PC-3 (cell line): ENCODE measurements around the gene TRIM47. TPM values are rescaled to one million over a fixed set of nuclear protein-coding genes. Genes with fewer than 3 reads are reported as not detected.
"Not testable (repeated sequence)": the region's sequence is repeated elsewhere in the genome, so short reads cannot be mapped to it uniquely, and the experiment has no call there.

Source experiments
- ATAC-seq: fragments of 200-7000 bp; cut with Tn5 transposase; 2 replicates; pipeline ENCODE4 v1.9.1; 2020; ENCODE audit warnings: mild to moderate bottlenecking, moderate library complexity
- BruUV-seq: library from RNA; stranded (reverse); fragments of 400-500 nt; replicated peaks from 2 replicates; lab custom pipeline; 2021; lab: Mats Ljungman, UMichigan
- CTCF ChIA-PET: fragments of 300-600 bp; sonication (Branson Sonifier 250); formaldehyde crosslinking; loops from one replicate; lab custom pipeline; 2022; ENCODE audit warnings: antibody characterized with exemption; lab: Charles Lee
- POLR2A ChIA-PET: fragments of 300-600 bp; sonication (Branson Sonifier 250); formaldehyde crosslinking; loops from one replicate; lab custom pipeline; 2022; ENCODE audit warnings: antibody characterized with exemption; ENCODE audit not compliant: unreplicated experiment; lab: Charles Lee
- DNase-seq: peaks from one replicate; pipeline ENCODE4 v3.0.0-alpha.2; 2015
- H2AFZ ChIP-seq: fragments of 300-600 bp; sonication (generic); 2 replicates; pipeline ENCODE4 v1.6.0; 2016; ENCODE audit warnings: antibody characterized with exemption, low read length
- H3F3A ChIP-seq: fragments of 300-600 bp; sonication (generic); one replicate; pipeline ENCODE4 v1.6.0; 2017; ENCODE audit warnings: antibody characterized with exemption, low read length, control low read depth, mild to moderate bottlenecking; ENCODE audit not compliant: unreplicated experiment
- H3K27ac ChIP-seq: fragments of 300-600 bp; sonication (generic); 2 replicates; pipeline ENCODE4 v1.5.1; 2016; ENCODE audit warnings: mild to moderate bottlenecking, low read length
- H3K27me3 ChIP-seq: fragments of 300-600 bp; sonication (generic); 2 replicates; pipeline ENCODE4 v1.6.1; 2016; ENCODE audit warnings: low read length, mixed read lengths
- H3K36me3 ChIP-seq: fragments of 300-600 bp; sonication (generic); 2 replicates; pipeline ENCODE4 v1.6.1; 2016; ENCODE audit warnings: low read depth, mixed run types, low read length, mixed read lengths
- H3K4me1 ChIP-seq: fragments of 300-600 bp; sonication (generic); 2 replicates; pipeline ENCODE4 v1.5.1; 2016; ENCODE audit warnings: low read length; ENCODE audit not compliant: insufficient read depth
- H3K4me2 ChIP-seq: fragments of 300-600 bp; sonication (generic); 2 replicates; pipeline ENCODE4 v1.6.0; 2016; ENCODE audit warnings: low read length
- H3K4me3 ChIP-seq: fragments of 300-600 bp; sonication (generic); 2 replicates; pipeline ENCODE4 v1.5.1; 2016; ENCODE audit warnings: mild to moderate bottlenecking, low read length, mixed read lengths
- H3K79me2 ChIP-seq: fragments of 300-600 bp; sonication (generic); 2 replicates; pipeline ENCODE4 v1.6.1; 2017; ENCODE audit warnings: low read length, mixed read lengths
- H3K9ac ChIP-seq: fragments of 300-600 bp; sonication (generic); 2 replicates; pipeline ENCODE4 v1.6.0; 2016; ENCODE audit warnings: mild to moderate bottlenecking, low read length
- H3K9me2 ChIP-seq: fragments of 300-600 bp; sonication (generic); replicated peaks from 2 replicates; pipeline ENCODE4 v1.6.1; 2016; ENCODE audit warnings: mixed run types, low read length, mixed read lengths
- H3K9me3 ChIP-seq: fragments of 300-600 bp; sonication (generic); 2 replicates; pipeline ENCODE4 v1.6.1; 2016; ENCODE audit warnings: low read length, mixed read lengths
- H4K20me1 ChIP-seq: fragments of 300-600 bp; sonication (generic); 2 replicates; pipeline ENCODE4 v1.6.1; 2016; ENCODE audit warnings: low read length, mixed read lengths
- CTCF ChIP-seq: fragments of 300-600 bp; sonication (generic); conservative IDR thresholded peaks from 2 replicates; pipeline ENCODE4 v1.5.1; 2017; ENCODE audit warnings: antibody characterized with exemption, low read depth, mild to moderate bottlenecking, low read length
- EZH2 ChIP-seq: fragments of 300-600 bp; sonication (generic); IDR thresholded peaks from one replicate; pipeline ENCODE4 v1.6.1; 2017; ENCODE audit warnings: antibody characterized with exemption, mild to moderate bottlenecking, low read length; ENCODE audit not compliant: unreplicated experiment
- EZH2phosphoT487 ChIP-seq: fragments of 300-600 bp; sonication (generic); IDR thresholded peaks from 2 replicates; pipeline ENCODE4 v1.6.1; 2018; ENCODE audit warnings: mild to moderate bottlenecking, antibody characterized with exemption, low read length, borderline replicate concordance
- intact Hi-C: fragments of 100-400 bp; cut with micrococcal nuclease; formaldehyde crosslinking; loops from 2 replicates; pipeline ENCODE4 v1.9.0; 2023
- total RNA-seq: library from RNA; depleted of rRNA; stranded (reverse); fragments of >200 nt; gene quantifications from 2 replicates; pipeline ENCODE4 v1.2.3, GENCODE V29; 2014

TRIM47 gene
- total RNA-seq, 1 experiment from 2014 or later: 73.7 TPM

GRCh38 chr17:75891022-75891604 lies 12.7 kb upstream of the TRIM47 start:
- peaks cover 3% of the 10 kb centered on the region; the same call in 1 of the 2 replicates for H3K36me3 ChIP-seq
- no TSS peak for BruUV-seq
- no peak overlapping the region for H3K4me2 ChIP-seq
- ChIA-PET POLR2A (no interaction called here), CTCF (no interaction called here)
- no peak for ATAC-seq
- no peak overlapping the region for H3K27ac ChIP-seq
- peaks cover 9% of the 10 kb centered on the region for H3K4me1 ChIP-seq
- no peak for TF ChIP-seq EZH2
- no peak for TF ChIP-seq CTCF
- no peak for TF ChIP-seq EZH2phosphoT487
- DNase-seq: no peak
- no peaks in the 10 kb centered on the region for H3K9me2 ChIP-seq
- intact Hi-C loops: no loop called here
- H3F3A ChIP-seq: no peaks in the 10 kb centered on the region
- no peaks in the 10 kb centered on the region for H3K9me3 ChIP-seq
- no peaks in the 10 kb centered on the region for H4K20me1 ChIP-seq
- no peak overlapping the region for H3K9ac ChIP-seq
- H3K27me3 ChIP-seq: no peaks in the 10 kb centered on the region
- no peak overlapping the region for H3K4me3 ChIP-seq
- H2AFZ ChIP-seq: no peak overlapping the region
- H3K79me2 ChIP-seq: peaks cover 28% of the 10 kb centered on the region

- Histone ChIP-seq H3F3A (no peaks in the 10 kb centered on the region), H2AFZ (no peak overlapping the region), H3K36me3 (peaks cover 3% of the 10 kb centered on the region; the same call in 1 of the 2 replicates), H3K9me2 (no peaks in the 10 kb centered on the region), H3K4me1 (no peaks in the 10 kb centered on the region), H3K79me2 (peaks cover 12% of the 10 kb centered on the region; the same call in 1 of the 2 replicates), H3K4me3 (no peak overlapping the region), H3K27me3 (no peaks in the 10 kb centered on the region), H4K20me1 (no peaks in the 10 kb centered on the region), H3K27ac (no peak overlapping the region), H3K9me3 (no peaks in the 10 kb centered on the region), H3K9ac (no peak overlapping the region), H3K4me2 (no peak overlapping the region)
- ATAC-seq (peak; percentile 70), DNase-seq (peak; percentile 60)
- intact Hi-C loops: no loop called here
- TF ChIP-seq EZH2 (no peak), CTCF (peak; percentile 34; the same call in 1 of the 2 replicates)
- ChIA-PET CTCF (interaction anchor here (1.2 kb wide), 1 partner anchor 44 kb away, joined by 3 read pairs; no protein-coding TSS in a partner anchor), POLR2A (no interaction called here)
- BruUV-seq: TSS peak; percentile 35
These were observed 11.1 kb upstream of the TRIM47 start for GRCh38 chr17:75889454-75889853.

- DNase-seq: no peak
- TF ChIP-seq EZH2phosphoT487: no peak
- no peak for TF ChIP-seq CTCF
- no peak for TF ChIP-seq EZH2
- Histone ChIP-seq H3K36me3 (peaks cover 3% of the 10 kb centered on the region; the same call in 1 of the 2 replicates), H3K27me3 (no peaks in the 10 kb centered on the region), H3F3A (no peaks in the 10 kb centered on the region), H3K9me3 (no peaks in the 10 kb centered on the region), H3K4me3 (no peak overlapping the region), H4K20me1 (no peaks in the 10 kb centered on the region), H3K79me2 (peaks cover 3% of the 10 kb centered on the region; the same call in 1 of the 2 replicates), H3K27ac (no peak overlapping the region), H3K4me1 (no peaks in the 10 kb centered on the region), H2AFZ (no peak overlapping the region), H3K9me2 (no peaks in the 10 kb centered on the region), H3K4me2 (no peak overlapping the region), H3K9ac (no peak overlapping the region)
- CTCF ChIA-PET: no interaction called here
- no peak for ATAC-seq
- POLR2A ChIA-PET: interaction anchor here (0.5 kb wide), 1 partner anchor 105 kb away, joined by 16 read pairs; no protein-coding TSS in a partner anchor
- intact Hi-C loops: no loop called here
- no TSS peak for BruUV-seq
These were observed 10.1 kb upstream of the TRIM47 start for GRCh38 chr17:75888484-75888883.

GRCh38 chr17:75885860-75886259 lies 7.5 kb upstream of the TRIM47 start:
- BruUV-seq, H3K27ac ChIP-seq, H3K79me2 ChIP-seq, H3K9ac ChIP-seq, H3K4me3 ChIP-seq, DNase-seq, H3K27me3 ChIP-seq, H2AFZ ChIP-seq, POLR2A ChIA-PET, H3K4me1 ChIP-seq, H3K9me3 ChIP-seq, H3F3A ChIP-seq, H3K4me2 ChIP-seq, CTCF ChIA-PET, ATAC-seq, intact Hi-C loops, H3K9me2 ChIP-seq, H4K20me1 ChIP-seq, H3K36me3 ChIP-seq: not testable (repeated sequence)
